Measurements from ENCODE around the gene TEX19.

TEX19 gene

GRCh38 chr17:82358465-82359350, at the start of gene TEX19:
TEX19 (plus strand) TSS chr17:82359247; CDS start chr17:82362151, 2,904 bp downstream.
- no peak for DNase-seq

- no peak for DNase-seq
Measured at GRCh38 chr17:82309656-82310570, 49.1 kb upstream of the TEX19 start.

GRCh38 chr17:82310877-82311276, 48.2 kb upstream of the TEX19 start:
- no peak for DNase-seq

- DNase-seq, result no peak
Measured at GRCh38 chr17:82311971-82312370, 47.1 kb upstream of the TEX19 start.

GRCh38 chr17:82313195-82314011, 45.6 kb upstream of the TEX19 start:
- DNase-seq, result no peak

GRCh38 chr17:82314012-82314726, 44.9 kb upstream of the TEX19 start:
- no peak for DNase-seq

- no peak for DNase-seq
Measured at GRCh38 chr17:82314727-82315605, 44.1 kb upstream of the TEX19 start.

GRCh38 chr17:82315703-82316358, 43.2 kb upstream of the TEX19 start:
- no peak for DNase-seq

- no peak for DNase-seq
Measured at GRCh38 chr17:82316651-82317393, 42.2 kb upstream of the TEX19 start.

GRCh38 chr17:82317394-82318168, 41.5 kb upstream of the TEX19 start, which contains the start of gene CD7:
CD7 (minus strand) TSS chr17:82317608; CDS start chr17:82317495, 113 bp downstream.
- peak; percentile 47 for DNase-seq

- no peak for DNase-seq
Measured at GRCh38 chr17:82318169-82318498, 40.9 kb upstream of the TEX19 start.

GRCh38 chr17:82318772-82319606, 40.1 kb upstream of the TEX19 start:
- DNase-seq, result no peak

GRCh38 chr17:82319619-82320062, 39.4 kb upstream of the TEX19 start:
- DNase-seq, result no peak

- no peak for DNase-seq
Measured at GRCh38 chr17:82320140-82320840, 38.8 kb upstream of the TEX19 start.

- DNase-seq, result peak; percentile 48
Measured at GRCh38 chr17:82320956-82321927, 37.8 kb upstream of the TEX19 start.

GRCh38 chr17:82321947-82322466, 37.0 kb upstream of the TEX19 start:
- no peak for DNase-seq
